HG03159 (cell line): Measurements from ENCODE around the gene PIGM.
"Not testable (repeated sequence)": the region's sequence is repeated elsewhere in the genome, so short reads cannot be mapped to it uniquely, and the experiment has no call there.

Experiments
- ATAC-seq: cut with Tn5 transposase; IDR thresholded peaks from one replicate; pipeline ENCODE4 v1.9.1; 2021; ENCODE audit warnings: mild to moderate bottlenecking, moderate library complexity; ENCODE audit not compliant: unreplicated experiment

Gene PIGM

GRCh38 chr1:160061369-160062229, 29.8 kb upstream of the PIGM start:
- no peak for ATAC-seq

GRCh38 chr1:160058087-160058486, 26.3 kb upstream of the PIGM start:
- ATAC-seq = no peak

DNA sequence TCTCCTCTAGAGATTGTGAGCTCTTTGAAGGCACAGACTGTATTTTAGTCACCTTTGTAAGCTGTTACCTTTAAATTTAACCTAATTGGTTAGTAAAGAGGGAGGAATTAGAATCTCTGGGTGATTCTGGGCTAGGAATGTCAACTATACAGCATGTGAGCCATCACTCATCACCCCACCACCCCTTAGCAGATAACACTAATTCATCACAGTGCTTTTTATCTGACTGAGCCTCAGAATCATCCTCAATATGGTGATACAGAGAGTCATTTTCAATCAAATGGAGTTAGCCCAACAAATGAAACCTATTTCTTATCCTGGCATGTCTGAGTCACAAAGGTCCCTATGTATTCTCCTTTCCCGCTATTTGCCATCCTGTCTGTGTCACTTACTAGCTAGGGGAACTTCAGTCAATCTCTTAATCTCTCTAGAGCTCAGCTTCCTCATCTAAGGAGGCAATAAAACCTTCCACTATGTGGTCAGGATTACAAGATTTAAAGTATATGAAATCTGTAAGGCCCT, 24.9 kb upstream of the PIGM start:
- no peak for ATAC-seq

DNA sequence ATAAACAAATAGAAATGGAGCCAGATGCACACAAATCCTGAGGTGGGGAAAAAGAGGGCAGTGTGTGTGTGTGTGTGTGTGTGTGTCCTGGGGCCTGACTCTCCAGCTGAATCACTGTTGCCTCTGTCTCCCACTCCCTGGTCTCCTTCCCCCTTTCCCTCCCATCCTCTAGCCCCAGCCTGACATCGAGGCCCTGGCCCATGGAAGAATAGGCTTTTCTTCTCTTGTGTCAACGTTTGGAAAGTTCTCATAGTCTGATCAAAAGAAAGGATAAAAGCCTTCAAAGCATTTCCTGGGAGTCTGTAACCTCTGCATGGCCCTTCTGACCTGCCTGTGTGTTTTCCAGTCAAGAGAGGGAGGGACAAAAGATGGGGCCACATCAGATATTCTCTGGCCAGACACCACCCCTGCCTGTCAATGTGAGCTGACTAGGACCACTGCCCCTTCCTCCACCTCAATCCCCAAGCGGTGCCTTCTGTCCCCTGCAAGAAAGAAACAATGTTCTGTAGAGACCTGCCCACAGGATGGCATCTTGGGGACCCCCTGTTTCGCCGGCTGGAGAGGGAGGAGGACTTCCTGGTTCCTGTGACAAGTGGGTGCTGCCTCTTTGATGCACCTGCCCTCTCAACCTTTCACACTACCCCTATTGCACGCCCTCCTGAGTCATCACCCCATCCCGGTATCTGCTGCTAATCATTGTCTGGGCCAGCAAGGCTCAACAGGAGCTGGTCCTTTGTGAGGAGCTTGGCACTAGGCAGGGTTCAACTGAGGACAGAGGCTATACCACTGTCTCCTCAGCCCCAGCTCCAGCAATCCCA, 22.0 kb upstream of the PIGM start:
- no peak for ATAC-seq

- ATAC-seq = no peak
Measured at GRCh38 chr1:160052936-160053335, 21.1 kb upstream of the PIGM start.

- no peak for ATAC-seq
Measured at GRCh38 chr1:160050619-160051018, 18.8 kb upstream of the PIGM start.

GRCh38 chr1:160050182-160050581, 18.4 kb upstream of the PIGM start:
- not testable (repeated sequence) for ATAC-seq

DNA sequence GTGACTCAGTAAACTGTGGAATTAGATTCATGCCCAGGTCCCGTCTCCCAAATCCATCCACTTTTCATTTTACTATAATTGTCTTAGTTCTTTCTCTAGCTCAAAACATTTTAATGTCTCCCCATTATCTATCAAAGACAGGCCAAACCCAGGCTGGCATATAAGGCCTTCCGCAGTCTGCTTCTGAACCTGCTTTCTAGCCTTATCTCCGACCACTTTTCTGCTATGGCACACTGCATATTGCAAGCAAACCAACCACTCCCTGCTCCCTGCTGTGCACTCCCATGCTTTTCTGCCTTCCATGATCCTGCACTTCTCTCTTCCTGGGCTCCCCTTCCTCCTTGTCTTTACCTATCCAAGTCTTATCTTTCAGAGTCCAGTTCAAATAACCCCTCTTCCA, 17.3 kb upstream of the PIGM start:
- ATAC-seq = no peak

DNA sequence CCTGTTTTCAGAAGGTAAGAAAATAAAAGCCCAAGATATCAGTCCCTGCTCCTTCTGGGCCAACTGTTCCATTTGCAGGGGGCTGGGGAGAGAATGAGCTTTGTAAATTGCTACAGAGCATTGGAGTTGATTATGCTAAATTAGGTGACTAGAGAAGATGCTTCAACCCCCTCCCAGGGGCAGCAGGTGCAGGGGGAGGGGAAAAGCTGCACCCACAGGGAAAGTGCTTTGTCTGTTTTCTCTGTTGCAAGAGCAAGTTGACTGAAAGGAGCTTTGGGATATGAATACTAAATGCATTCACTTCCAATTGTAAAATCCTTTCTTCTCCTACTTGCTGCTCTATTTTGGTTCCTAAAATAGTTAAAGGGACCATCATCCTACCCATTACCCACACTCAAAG, 16.5 kb upstream of the PIGM start:
- ATAC-seq = no peak

DNA sequence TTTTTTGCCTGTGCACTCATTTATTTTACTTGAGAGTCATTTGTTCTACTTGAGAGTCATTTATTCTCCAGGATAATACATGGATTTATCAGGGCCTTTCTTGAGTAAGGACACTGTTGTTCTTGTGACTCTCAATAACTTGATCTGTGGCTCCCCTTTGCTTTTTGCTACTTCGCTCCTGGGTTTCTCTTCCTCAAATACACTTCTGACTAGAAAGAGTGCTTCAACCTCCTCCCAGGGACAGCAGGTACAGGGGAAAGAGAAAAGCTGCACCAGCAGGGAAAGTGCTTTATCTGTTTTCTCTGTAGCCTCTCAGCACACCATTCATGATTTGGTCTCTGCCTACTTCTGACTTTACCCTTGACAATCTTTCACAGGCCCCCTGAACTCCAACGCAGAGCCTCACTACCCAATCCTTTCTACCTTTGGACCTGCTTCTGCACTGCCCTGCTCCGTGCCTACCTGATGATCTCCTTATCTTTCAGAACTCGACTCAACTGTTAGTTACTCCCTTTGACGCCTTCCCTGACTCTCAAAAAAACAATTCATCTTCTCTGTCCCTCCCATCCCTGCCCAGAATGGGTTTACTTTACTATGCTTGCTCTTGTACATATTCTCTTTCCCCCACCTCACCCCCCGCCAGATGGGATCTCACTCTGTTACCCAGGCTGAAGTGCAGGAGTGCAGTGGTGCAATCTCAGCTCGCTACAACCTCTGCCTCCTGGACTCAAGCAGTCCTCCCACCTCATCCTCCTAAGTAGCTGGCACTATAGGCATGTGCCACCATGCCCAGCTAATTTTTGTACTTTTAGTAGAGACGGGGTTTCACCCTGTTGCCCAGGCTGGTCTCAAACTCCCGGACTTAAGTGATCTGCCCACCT, 15.6 kb upstream of the PIGM start:
- no peak for ATAC-seq

GRCh38 chr1:160046494-160047110, 14.8 kb upstream of the PIGM start:
- ATAC-seq = no peak

DNA sequence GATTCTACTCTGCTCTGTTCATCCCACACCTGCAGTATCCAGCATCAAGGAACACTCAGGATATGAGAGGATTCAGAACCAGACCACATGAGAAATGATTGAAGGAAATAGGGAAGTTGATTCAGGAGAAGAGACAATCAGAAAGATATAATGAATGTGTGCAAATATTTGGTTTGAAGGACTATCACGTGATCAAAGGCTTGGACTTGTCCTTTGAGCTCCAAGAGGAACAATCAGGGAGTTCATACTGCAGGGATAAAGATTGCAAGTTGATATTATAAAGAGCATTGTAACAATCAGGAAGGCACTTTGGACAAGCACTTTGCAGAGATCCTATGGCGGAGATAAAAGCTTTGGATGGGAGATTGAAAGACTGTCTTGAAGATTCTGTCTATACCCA, 13.9 kb upstream of the PIGM start:
- no peak for ATAC-seq

- no peak for ATAC-seq
Measured at GRCh38 chr1:160043543-160043942, 11.8 kb upstream of the PIGM start.

GRCh38 chr1:160040476-160040875, 8.7 kb upstream of the PIGM start:
- ATAC-seq = no peak

DNA sequence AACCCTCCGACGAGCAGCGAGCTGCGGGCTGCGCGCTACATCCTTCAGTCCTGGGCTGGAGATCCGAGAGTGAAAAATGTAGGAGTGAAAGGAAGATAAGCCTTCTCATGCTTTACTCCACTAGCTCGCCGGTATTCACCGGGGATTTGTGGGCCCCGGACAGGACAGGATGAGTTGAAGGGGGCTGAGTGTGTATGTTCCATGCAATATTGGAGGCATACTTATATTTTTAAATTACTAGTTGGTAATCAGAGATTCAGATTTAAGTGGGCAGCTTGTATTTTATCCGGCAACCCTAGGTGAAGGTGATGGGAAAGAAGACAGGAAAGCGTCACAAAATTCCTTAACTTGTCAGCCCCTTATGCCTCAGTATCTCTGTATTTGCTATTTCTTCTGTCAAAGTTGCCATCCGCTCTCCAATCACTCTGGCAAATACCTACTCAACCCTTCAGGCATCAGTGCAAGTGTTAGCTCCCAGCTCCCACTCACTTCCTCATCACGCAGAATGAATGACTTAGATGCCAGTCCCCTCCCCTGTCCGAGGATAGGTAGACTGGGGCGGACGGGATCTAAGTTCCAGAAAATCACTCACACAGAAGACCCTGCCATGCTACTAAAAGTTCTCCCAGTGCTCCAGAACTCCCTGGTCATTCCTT, 503 bp upstream of the PIGM start:
- ATAC-seq = peak; percentile 15

GRCh38 chr1:160030657-160031364, 979 bp downstream of the PIGM start:
- peak; percentile 21 for ATAC-seq

DNA sequence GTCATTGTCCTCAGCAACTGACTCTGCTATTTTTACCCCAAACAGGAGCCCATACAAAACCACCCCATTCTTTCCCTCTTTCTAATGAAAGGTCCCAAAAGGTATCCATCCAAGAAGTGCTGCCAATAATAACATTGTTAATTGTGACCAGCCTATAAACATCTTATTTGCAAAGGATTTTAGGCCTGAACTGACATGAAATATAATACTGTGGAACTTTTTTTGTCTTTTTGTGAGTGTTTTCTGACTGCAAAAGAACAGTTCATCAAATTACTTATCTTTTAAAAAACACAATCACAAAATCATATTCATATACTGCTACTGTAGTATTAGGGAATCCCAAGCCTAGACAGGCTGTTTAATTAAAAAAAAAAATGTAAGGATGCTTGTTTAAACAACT, 3.4 kb downstream of the PIGM start:
- ATAC-seq = no peak

DNA sequence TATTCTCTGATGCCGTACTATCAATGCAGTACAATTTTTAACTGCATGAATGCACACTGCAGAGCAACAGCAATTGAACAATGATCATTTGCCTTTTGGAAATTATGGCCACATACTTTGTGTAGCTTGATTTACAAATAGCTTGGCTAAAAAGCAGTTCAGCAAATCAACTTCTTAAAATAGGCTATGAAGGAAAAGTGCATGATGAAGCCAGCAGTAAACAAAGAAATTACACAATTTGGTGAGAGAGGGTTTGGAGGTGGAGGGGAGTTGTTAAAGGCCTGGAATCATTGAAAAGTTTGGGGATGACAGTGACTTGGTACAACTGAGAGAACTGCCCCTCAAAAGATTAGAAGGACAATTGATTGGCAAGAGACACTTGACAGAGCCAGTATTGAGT, 6.5 kb downstream of the PIGM start:
- ATAC-seq = no peak

DNA sequence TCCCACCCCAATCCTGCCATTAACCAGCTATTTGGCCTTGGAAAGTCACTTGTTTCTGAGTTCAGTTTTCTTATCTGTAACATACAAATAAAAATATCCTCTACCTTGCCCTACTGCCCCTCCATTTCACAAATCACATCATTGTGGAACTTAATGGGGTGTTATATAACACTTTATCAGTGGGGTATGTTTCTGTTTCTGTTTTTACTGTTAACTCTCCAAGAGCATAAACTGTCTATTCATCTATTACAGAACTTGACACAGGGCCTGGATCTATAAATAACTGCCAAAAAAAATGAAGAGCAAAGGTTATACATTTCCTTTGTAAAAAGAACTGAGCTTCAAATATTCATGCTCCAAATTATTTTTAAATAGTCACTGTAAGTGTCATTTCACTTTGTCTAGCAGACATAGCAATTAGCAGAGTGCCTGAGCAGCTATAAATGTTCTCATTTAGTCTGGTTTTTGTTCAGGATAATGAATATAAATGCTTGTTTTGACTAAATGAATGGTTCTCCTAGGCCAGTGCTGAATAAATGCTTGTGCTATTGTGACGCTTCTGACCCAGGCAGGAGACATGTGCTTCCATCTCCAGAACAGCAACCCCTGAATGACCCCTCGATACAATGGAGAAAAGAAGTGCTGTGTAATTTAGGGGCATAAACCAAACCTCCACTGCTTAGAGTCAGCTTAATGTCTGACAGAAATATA, 7.4 kb downstream of the PIGM start:
- ATAC-seq = no peak
